Neural progenitor cell (in vitro differentiated cells): ENCODE measurements around the gene LYRM7. TPM values are rescaled to one million over a fixed set of nuclear protein-coding genes. Genes with fewer than 3 reads are reported as not detected.

ENCODE experiments used
- DNase-seq: peaks from one replicate; pipeline ENCODE4 v3.0.0-alpha.2; 2016; ENCODE audit warnings: low spot score
- H2AFZ ChIP-seq: fragments of 200-600 bp; sonication (generic); replicated peaks from 2 replicates; pipeline ENCODE4 v1.6.1; 2016; ENCODE audit warnings: antibody characterized with exemption
- H3F3A ChIP-seq: fragments of 200-600 bp; sonication (generic); 2 replicates; pipeline ENCODE4 v1.6.1; 2016; ENCODE audit warnings: antibody characterized with exemption, low read depth
- H3K27ac ChIP-seq: fragments of 200-600 bp; sonication (generic); 2 replicates; pipeline ENCODE4 v1.5.1; 2016; ENCODE audit warnings: mild to moderate bottlenecking
- H3K27me3 ChIP-seq: fragments of 200-600 bp; sonication (generic); 2 replicates; pipeline ENCODE4 v1.6.1; 2016; ENCODE audit warnings: mild to moderate bottlenecking, moderate library complexity
- H3K36me3 ChIP-seq: fragments of 200-600 bp; sonication (generic); 2 replicates; pipeline ENCODE4 v1.5.1; 2016
- H3K4me1 ChIP-seq: fragments of 200-600 bp; sonication (generic); 2 replicates; pipeline ENCODE4 v1.6.1; 2016; ENCODE audit warnings: mixed run types
- H3K4me2 ChIP-seq: fragments of 200-600 bp; sonication (generic); 2 replicates; pipeline ENCODE4 v1.6.1; 2016
- H3K4me3 ChIP-seq: fragments of 200-600 bp; sonication (generic); 2 replicates; pipeline ENCODE4 v1.5.1; 2016
- H3K79me2 ChIP-seq: fragments of 200-600 bp; sonication (generic); 2 replicates; pipeline ENCODE4 v1.6.1; 2016; ENCODE audit warnings: low read depth
- H3K9ac ChIP-seq: fragments of 200-600 bp; sonication (generic); 2 replicates; pipeline ENCODE4 v1.6.1; 2016
- H3K9me3 ChIP-seq: fragments of 200-600 bp; sonication (generic); 2 replicates; pipeline ENCODE4 v1.5.1; 2016; ENCODE audit warnings: low read depth
- H4K20me1 ChIP-seq: fragments of 200-600 bp; sonication (generic); 2 replicates; pipeline ENCODE4 v1.6.1; 2016; ENCODE audit warnings: low read depth
- H3K27ac Mint-ChIP-seq: 3 replicates; pipeline ENCODE4 v1.8.0; 2021; ENCODE audit warnings: mixed read lengths
- H3K27me3 Mint-ChIP-seq: 2 replicates; pipeline ENCODE4 v1.8.0; 2022; ENCODE audit warnings: low read depth, mild to moderate bottlenecking, inconsistent platforms, moderate library complexity, mixed read lengths; ENCODE audit not compliant: insufficient read depth
- H3K36me3 Mint-ChIP-seq: 3 replicates; pipeline ENCODE4 v1.8.0; 2021; ENCODE audit warnings: mixed read lengths
- H3K4me1 Mint-ChIP-seq: 3 replicates; pipeline ENCODE4 v1.8.0; 2021; ENCODE audit warnings: mixed read lengths
- H3K4me3 Mint-ChIP-seq: 3 replicates; pipeline ENCODE4 v1.8.0; 2021; ENCODE audit warnings: mild to moderate bottlenecking, moderate library complexity, mixed read lengths
- H3K9me3 Mint-ChIP-seq: 3 replicates; pipeline ENCODE4 v1.8.0; 2020; ENCODE audit warnings: mixed read lengths
- EZH2 ChIP-seq: fragments of 200-600 bp; sonication (generic); IDR thresholded peaks from 2 replicates; pipeline ENCODE4 v1.6.1; 2017; ENCODE audit warnings: antibody characterized with exemption, mild to moderate bottlenecking, moderate library complexity
- EZH2phosphoT487 ChIP-seq: fragments of 200-600 bp; sonication (generic); IDR thresholded peaks from 2 replicates; pipeline ENCODE4 v1.6.1; 2017; ENCODE audit warnings: antibody characterized with exemption
- total RNA-seq: library from RNA; depleted of rRNA; stranded (reverse); fragments of >200 nt; gene quantifications from 2 replicates; pipeline ENCODE4 v1.2.3, GENCODE V29; 2015; ENCODE audit warnings: low replicate concordance
- TF ChIP-seq, protein P1 (sequence below): fragments of 200-600 bp; sonication (generic); IDR thresholded peaks from 2 replicates; pipeline ENCODE4 v1.5.1; 2017; ENCODE audit warnings: antibody characterized with exemption, mild to moderate bottlenecking

The LYRM7 gene
- total RNA-seq, 1 donor from 2014 or later = 19.2 TPM

DNA sequence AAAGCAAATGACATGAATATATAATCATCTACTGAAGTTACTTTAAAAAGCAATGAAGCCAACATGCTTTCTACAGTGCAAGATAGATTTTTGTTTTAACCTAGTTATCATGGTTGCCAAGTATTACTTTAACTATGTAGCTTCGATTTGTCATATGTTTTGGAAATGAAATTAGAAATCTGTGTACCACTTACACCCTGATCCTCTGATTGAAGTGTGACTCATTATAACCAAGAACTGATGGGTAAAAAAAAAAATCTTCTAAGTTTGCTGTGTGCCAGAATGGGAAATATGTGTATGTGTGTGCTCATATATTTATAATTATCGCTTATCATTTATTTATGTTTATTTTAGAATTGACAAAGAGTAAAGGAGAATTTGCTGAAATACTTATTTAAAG, 84.0 kb downstream of the LYRM7 start:
- no peaks in the 10 kb centered on the region for H3K36me3 Mint-ChIP-seq
- H3K27me3 Mint-ChIP-seq = peaks cover 2% of the 10 kb centered on the region
- TF ChIP-seq, protein P1, sequence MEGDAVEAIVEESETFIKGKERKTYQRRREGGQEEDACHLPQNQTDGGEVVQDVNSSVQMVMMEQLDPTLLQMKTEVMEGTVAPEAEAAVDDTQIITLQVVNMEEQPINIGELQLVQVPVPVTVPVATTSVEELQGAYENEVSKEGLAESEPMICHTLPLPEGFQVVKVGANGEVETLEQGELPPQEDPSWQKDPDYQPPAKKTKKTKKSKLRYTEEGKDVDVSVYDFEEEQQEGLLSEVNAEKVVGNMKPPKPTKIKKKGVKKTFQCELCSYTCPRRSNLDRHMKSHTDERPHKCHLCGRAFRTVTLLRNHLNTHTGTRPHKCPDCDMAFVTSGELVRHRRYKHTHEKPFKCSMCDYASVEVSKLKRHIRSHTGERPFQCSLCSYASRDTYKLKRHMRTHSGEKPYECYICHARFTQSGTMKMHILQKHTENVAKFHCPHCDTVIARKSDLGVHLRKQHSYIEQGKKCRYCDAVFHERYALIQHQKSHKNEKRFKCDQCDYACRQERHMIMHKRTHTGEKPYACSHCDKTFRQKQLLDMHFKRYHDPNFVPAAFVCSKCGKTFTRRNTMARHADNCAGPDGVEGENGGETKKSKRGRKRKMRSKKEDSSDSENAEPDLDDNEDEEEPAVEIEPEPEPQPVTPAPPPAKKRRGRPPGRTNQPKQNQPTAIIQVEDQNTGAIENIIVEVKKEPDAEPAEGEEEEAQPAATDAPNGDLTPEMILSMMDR = no peak
- TF ChIP-seq EZH2 (no peak), EZH2phosphoT487 (no peak)
- DNase-seq = no peak
- H3K4me3 ChIP-seq = no peak overlapping the region
- H4K20me1 ChIP-seq = no peaks in the 10 kb centered on the region
- no peak overlapping the region for H3K9ac ChIP-seq
- H3K27me3 ChIP-seq = no peaks in the 10 kb centered on the region
- H3K9me3 Mint-ChIP-seq = no peaks in the 10 kb centered on the region
- H3K36me3 ChIP-seq = no peaks in the 10 kb centered on the region
- H3K4me1 ChIP-seq = no peaks in the 10 kb centered on the region
- H3K4me2 ChIP-seq = no peak overlapping the region
- H3K4me3 Mint-ChIP-seq = no peak overlapping the region
- no peaks in the 10 kb centered on the region for H3K9me3 ChIP-seq
- no peaks in the 10 kb centered on the region for H3K4me1 Mint-ChIP-seq
- H3K79me2 ChIP-seq = no peaks in the 10 kb centered on the region
- no peak overlapping the region for H3K27ac Mint-ChIP-seq
- no peak overlapping the region for H2AFZ ChIP-seq
- no peaks in the 10 kb centered on the region for H3F3A ChIP-seq
- H3K27ac ChIP-seq = no peak overlapping the region

Other genes starting within 250 kb of the LYRM7 start
- 209 and 300 TPM in 2 replicates for gene HINT1, start 5.7 kb upstream of the LYRM7 start, total RNA-seq
- 52.8 and 79.9 TPM in 2 replicates for gene CDC42SE2, start 93.1 kb downstream of the LYRM7 start, total RNA-seq